Omental fat pad (tissue), 4 donors: ENCODE data around the gene LOXL3. TPM values are rescaled to one million over a fixed set of nuclear protein-coding genes. Genes with fewer than 3 reads are reported as not detected.
A peak's percentile ranks its signal among the peaks of the same experiment; 100 is the strongest.

Experiments
- ATAC-seq: fragments of 150-250 bp; one replicate; pipeline ENCODE4 v1.9.1; 2016; ENCODE audit warnings: mild to moderate bottlenecking, moderate library complexity; ENCODE audit not compliant: low FRiP score
- DNase-seq: peaks from one replicate; pipeline ENCODE4 v3.0.0-alpha.2; 2019; ENCODE audit warnings: low spot score
- CTCF ChIP-seq, 3 donors: fragments of 450-650 bp; IDR thresholded peaks; one replicate each; pipeline ENCODE4 v1.5.1; 2016 to 2017; ENCODE audit warnings: antibody characterized with exemption in 3 of 3, mild to moderate bottlenecking in 3 of 3, moderate library complexity in 2 of 3
- total RNA-seq, 4 donors: library from RNA; depleted of rRNA; stranded (reverse); fragments of >200 nt; gene quantifications; one replicate each; pipeline ENCODE4 v1.1.0, GENCODE V29; 2016

The LOXL3 gene
- total RNA-seq, 4 donors from 2014 or later = 7.5 to 12.4 (median 9.1) TPM

- ATAC-seq = no peak
- DNase-seq = no peak
- TF ChIP-seq CTCF (IDR thresholded peaks at IDR 0.05) = no peak
These were observed 3.2 kb upstream of the LOXL3 start for GRCh38 chr2:74556831-74557370.

- DNase-seq (no peak), ATAC-seq (no peak)
- no peak for TF ChIP-seq CTCF (IDR thresholded peaks at IDR 0.05)
These were observed 2.4 kb upstream of the LOXL3 start for GRCh38 chr2:74556159-74556558.

DNA sequence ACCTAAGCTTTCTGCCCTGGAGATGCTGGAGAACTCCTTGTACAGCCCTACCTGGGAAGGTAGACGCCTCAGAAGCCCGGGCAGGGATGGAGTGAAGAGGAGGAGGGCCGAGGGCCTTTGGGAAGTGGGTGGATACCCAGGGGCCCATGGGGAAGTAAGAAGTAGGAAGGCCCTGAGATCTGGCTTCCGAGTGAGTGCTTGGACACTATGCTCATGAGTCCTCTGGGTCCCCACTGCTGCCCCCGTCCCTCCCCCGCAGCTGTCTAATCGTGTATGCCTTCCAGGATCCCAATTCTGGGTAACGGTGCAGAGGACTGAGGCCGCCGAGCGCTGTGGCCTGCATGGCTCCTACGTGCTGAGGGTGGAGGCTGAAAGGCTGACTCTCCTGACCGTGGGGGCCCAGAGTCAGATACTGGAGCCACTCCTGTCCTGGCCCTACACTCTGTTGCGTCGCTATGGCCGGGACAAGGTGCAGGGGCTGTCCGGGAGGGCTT is 1.9 kb upstream of the LOXL3 start:
- TF ChIP-seq CTCF (IDR thresholded peaks at IDR 0.05) = no peak
- DNase-seq = no peak

DNA sequence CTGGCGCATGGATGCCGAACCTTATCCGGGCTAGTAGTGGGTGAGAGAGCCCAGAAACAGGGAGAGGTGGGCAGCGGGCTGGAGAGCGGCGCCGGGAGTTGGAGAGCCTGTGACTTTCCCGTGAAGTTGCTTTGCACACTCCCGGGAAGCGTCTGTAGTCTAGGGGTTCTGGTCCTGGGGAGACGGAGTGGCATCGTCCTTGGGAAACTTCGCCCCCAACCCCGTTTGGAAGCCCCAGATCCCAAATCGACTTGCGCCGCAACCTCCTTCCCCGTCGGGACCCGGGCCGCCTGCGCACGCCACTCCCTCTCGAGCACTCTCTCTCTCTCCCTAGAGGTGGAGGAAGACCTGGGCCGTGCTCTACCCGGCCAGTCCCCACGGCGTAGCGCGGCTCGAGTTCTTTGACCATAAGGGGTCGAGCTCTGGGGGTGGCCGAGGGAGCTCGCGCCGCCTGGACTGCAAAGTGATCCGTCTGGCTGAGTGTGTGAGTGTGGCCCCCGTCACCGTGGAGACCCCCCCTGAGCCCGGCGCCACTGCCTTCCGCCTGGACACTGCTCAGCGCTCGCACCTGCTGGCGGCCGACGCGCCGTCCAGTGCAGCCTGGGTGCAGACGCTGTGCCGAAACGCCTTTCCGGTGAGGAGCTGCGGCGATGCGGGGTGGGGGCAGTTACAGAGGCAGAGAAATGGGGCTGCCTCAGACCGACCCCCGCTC is 1.2 kb upstream of the LOXL3 start:
- TF ChIP-seq CTCF (IDR thresholded peaks at IDR 0.05) = no peak
- DNase-seq (no peak), ATAC-seq (peak; percentile 68)

More for the DNA sequence above, 1.9 kb upstream of the LOXL3 start:
- ATAC-seq = no peak

DNA sequence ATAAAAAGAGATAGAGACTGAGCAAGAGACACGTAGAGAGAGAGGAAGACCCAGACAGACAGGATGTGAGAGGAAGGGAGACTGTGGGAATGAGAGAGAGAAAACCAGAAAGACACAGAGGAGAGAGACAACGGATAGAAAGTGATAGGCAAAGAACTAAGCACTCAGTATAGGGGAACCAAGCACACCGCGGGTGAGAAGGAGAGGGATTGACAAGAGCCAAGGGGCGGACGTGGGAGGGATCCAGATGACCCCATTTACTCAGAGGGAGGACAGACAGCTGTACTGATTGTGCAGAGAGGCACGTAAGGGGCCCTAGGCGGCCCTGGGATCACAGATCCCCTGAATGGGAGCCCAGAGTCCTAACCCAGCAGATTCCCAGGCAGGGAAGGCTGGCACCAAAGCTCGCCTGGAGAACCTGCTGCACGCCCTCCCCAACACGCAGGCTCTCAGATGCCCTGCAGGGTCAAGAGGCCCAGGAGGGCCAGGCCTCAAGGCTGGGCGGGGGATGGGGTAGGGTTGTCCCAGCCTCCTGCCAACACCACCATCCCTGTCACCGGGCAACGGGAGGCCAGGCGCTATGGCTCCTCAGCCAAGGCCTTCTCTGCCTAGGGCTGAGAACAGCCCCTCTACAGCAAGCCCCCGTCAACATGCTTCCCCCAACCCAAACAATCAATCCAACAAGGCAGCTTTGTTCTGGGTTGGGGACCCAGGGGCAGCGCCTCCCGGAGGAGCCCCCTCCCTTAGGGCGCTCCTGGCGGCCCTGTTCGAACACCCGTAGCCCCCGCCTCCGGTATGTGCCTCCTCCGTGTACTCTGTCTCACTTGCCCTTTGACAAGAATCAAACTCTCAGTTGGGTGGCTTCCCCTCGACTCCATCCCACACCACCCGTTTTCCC is 579 bp downstream of the LOXL3 start:
- TF ChIP-seq CTCF (IDR thresholded peaks at IDR 0.05) = no peak
- DNase-seq (no peak), ATAC-seq (no peak)

GRCh38 chr2:74551942-74552913 is 1.5 kb downstream of the LOXL3 start:
- ATAC-seq = no peak

More at GRCh38 chr2:74551942-74552913, 1.5 kb downstream of the LOXL3 start:
- no peak for TF ChIP-seq CTCF (IDR thresholded peaks at IDR 0.05)
- DNase-seq = no peak
